HTERT RPE-1 (cell line): ENCODE results near the gene RNF111.

ENCODE experiments used
- in situ Hi-C: fragments of 300-500 bp; cut with MboI; formaldehyde crosslinking; loops from 4 replicates; pipeline ENCODE4 v1.14.3; 2020; ENCODE audit warnings: low sequenced_read_pairs

The RNF111 gene

GRCh38 chr15:58987491-58988005, at the start of gene RNF111:
TSS of gene RNF111 (plus strand) at chr15:58987663. CDS start at chr15:59030823, 43,160 bp downstream.
- in situ Hi-C loops, result no loop called here

- in situ Hi-C loops, result no loop called here
These were observed 40.3 kb upstream of the RNF111 start for GRCh38 chr15:58947179-58947578.

- in situ Hi-C loops, result no loop called here
These were observed 36.0 kb upstream of the RNF111 start for GRCh38 chr15:58951388-58952007.

GRCh38 chr15:58952751-58953150, 34.7 kb upstream of the RNF111 start:
- in situ Hi-C loops, result no loop called here

- in situ Hi-C loops, result no loop called here
These were observed 30.1 kb upstream of the RNF111 start for GRCh38 chr15:58957101-58957973.

- in situ Hi-C loops, result no loop called here
These were observed 28.7 kb upstream of the RNF111 start for GRCh38 chr15:58958811-58959210.

- in situ Hi-C loops, result no loop called here
These were observed 25.3 kb upstream of the RNF111 start for GRCh38 chr15:58962136-58962535.

- in situ Hi-C loops, result no loop called here
These were observed 24.5 kb upstream of the RNF111 start for GRCh38 chr15:58962662-58963565.

GRCh38 chr15:58966698-58967097, 20.8 kb upstream of the RNF111 start:
- in situ Hi-C loops, result no loop called here

GRCh38 chr15:58967479-58967878, 20.0 kb upstream of the RNF111 start:
- in situ Hi-C loops, result no loop called here

- in situ Hi-C loops, result no loop called here
These were observed 9.6 kb upstream of the RNF111 start for GRCh38 chr15:58977887-58978286.

GRCh38 chr15:58980351-58980939, 7.0 kb upstream of the RNF111 start:
- in situ Hi-C loops, result no loop called here

GRCh38 chr15:58981808-58982475, 5.5 kb upstream of the RNF111 start:
- in situ Hi-C loops, result no loop called here

GRCh38 chr15:58983261-58983660, 4.2 kb upstream of the RNF111 start:
- in situ Hi-C loops, result no loop called here

- in situ Hi-C loops, result no loop called here
These were observed 2.0 kb upstream of the RNF111 start for GRCh38 chr15:58985443-58985842.

- in situ Hi-C loops, result no loop called here
These were observed 427 bp upstream of the RNF111 start for GRCh38 chr15:58987036-58987435.

GRCh38 chr15:58988006-58988785, 733 bp downstream of the RNF111 start:
- in situ Hi-C loops, result no loop called here

GRCh38 chr15:58992181-58992580, 4.7 kb downstream of the RNF111 start:
- in situ Hi-C loops, result no loop called here

- in situ Hi-C loops, result no loop called here
These were observed 7.5 kb downstream of the RNF111 start for GRCh38 chr15:58994906-58995453.
